ENCODE data around the gene PALLD.

- no peak for TF ChIP-seq ZNF576 (CRISPR knock-in tag; IDR thresholded peaks at IDR 0.05)
- no peak for TF ChIP-seq ZNF496 (CRISPR knock-in tag; IDR thresholded peaks at IDR 0.05; ENCODE audit: insufficient replicate concordance)
- no peak for TF ChIP-seq ZNF776 (CRISPR knock-in tag; IDR thresholded peaks at IDR 0.05)
- TF ChIP-seq RELA (CRISPR knock-in tag; IDR thresholded peaks at IDR 0.05): no peak
- no peak for TF ChIP-seq FOXA1 (IDR thresholded peaks at IDR 0.05)
- TF ChIP-seq FOXA1 (CRISPR knock-in tag; IDR thresholded peaks at IDR 0.05): no peak
- TF ChIP-seq FUBP1 (CRISPR knock-in tag; IDR thresholded peaks at IDR 0.05; ENCODE audit: borderline replicate concordance): no peak
These were observed 336.1 kb downstream of the PALLD start for GRCh38 chr4:168832763-168833575.
